DND-41 (cell line): Measurements from ENCODE around the gene ST6GAL2.

Experiments used
- ATAC-seq: fragments of 200-7000 bp; cut with Tn5 transposase; 3 replicates; pipeline ENCODE4 v1.9.1; 2021; ENCODE audit warnings: low read depth; ENCODE audit not compliant: insufficient read depth
- DNase-seq: peaks from one replicate; pipeline ENCODE4 v3.0.0-alpha.2; 2020
- H2AFZ ChIP-seq: 2 replicates; pipeline ENCODE4 v1.6.0; 2012; ENCODE audit warnings: low read depth, low read length
- H3K27ac ChIP-seq: 2 replicates; pipeline ENCODE4 v1.5.1; 2012; ENCODE audit warnings: low read length, inconsistent platforms
- H3K27me3 ChIP-seq: fragments of 200-600 bp; sonication (generic); 2 replicates; pipeline ENCODE4 v1.6.0; 2012; ENCODE audit warnings: low read length, mild to moderate bottlenecking, inconsistent platforms; ENCODE audit not compliant: insufficient read depth, poor library complexity
- H3K36me3 ChIP-seq: 2 replicates; pipeline ENCODE4 v1.5.1; 2012; ENCODE audit warnings: low read length, inconsistent platforms; ENCODE audit not compliant: insufficient read depth
- H3K4me1 ChIP-seq: 2 replicates; pipeline ENCODE4 v1.5.1; 2012; ENCODE audit warnings: mild to moderate bottlenecking, low read length; ENCODE audit not compliant: insufficient read depth
- H3K4me2 ChIP-seq: 2 replicates; pipeline ENCODE4 v1.6.0; 2012; ENCODE audit warnings: mild to moderate bottlenecking, moderate library complexity, low read length, inconsistent platforms; ENCODE audit not compliant: insufficient read depth
- H3K4me3 ChIP-seq, 2 experiments: fragments of 200-600 bp in 1 of 2; shearing (Covaris generic) in 1 of 2; 2 replicates each; pipeline ENCODE4 v1.5.1; 2012 to 2016; ENCODE audit warnings: inconsistent platforms in 2 of 2, low read length in 2 of 2, mild to moderate bottlenecking in 2 of 2, low read depth in 1 of 2, moderate library complexity in 1 of 2
- H3K79me2 ChIP-seq: 2 replicates; pipeline ENCODE4 v1.6.0; 2012; ENCODE audit warnings: low read length, inconsistent platforms; ENCODE audit not compliant: insufficient read depth
- H3K9ac ChIP-seq: 2 replicates; pipeline ENCODE4 v1.6.0; 2012; ENCODE audit warnings: low read depth, mild to moderate bottlenecking, inconsistent platforms, low read length, moderate library complexity
- H3K9me3 ChIP-seq: 2 replicates; pipeline ENCODE4 v1.5.1; 2012; ENCODE audit warnings: low read length, moderate library complexity, mild to moderate bottlenecking, inconsistent platforms; ENCODE audit not compliant: insufficient read depth, severe bottlenecking
- H4K20me1 ChIP-seq: 2 replicates; pipeline ENCODE4 v1.6.0; 2012; ENCODE audit warnings: low read length; ENCODE audit not compliant: insufficient read depth
- CTCF ChIP-seq: IDR thresholded peaks from 2 replicates; pipeline ENCODE4 v1.5.1; 2012; ENCODE audit warnings: borderline replicate concordance, low read length, moderate library complexity, mild to moderate bottlenecking; ENCODE audit not compliant: poor library complexity, severe bottlenecking; ENCODE audit errors: extremely low read depth
- EZH2 ChIP-seq: IDR thresholded peaks from 3 replicates; pipeline ENCODE4 v1.6.1; 2012; ENCODE audit warnings: borderline replicate concordance, low read depth, mild to moderate bottlenecking, moderate library complexity, low read length, inconsistent platforms; ENCODE audit not compliant: severe bottlenecking

The ST6GAL2 gene

GRCh38 chr2:106885971-106886915 lies at the start of gene ST6GAL2:
Gene ST6GAL2 (minus strand): TSS chr2:106886167. CDS start chr2:106843977, 42,190 bp downstream.
- TF ChIP-seq CTCF: no peak
- no peak for TF ChIP-seq EZH2
- no peak within 1 kb of the TSS for H3K9ac ChIP-seq
- H3K4me1 ChIP-seq: no peaks in the 10 kb centered on the region
- H2AFZ ChIP-seq: no peak within 1 kb of the TSS
- no peaks in the 10 kb centered on the region for H3K9me3 ChIP-seq
- no peaks in the 10 kb centered on the region for H3K27me3 ChIP-seq
- no peak within 1 kb of the TSS for H3K4me2 ChIP-seq
- no peak within 1 kb of the TSS for H3K4me3 ChIP-seq
- ATAC-seq: no peak
- H3K27ac ChIP-seq: no peak within 1 kb of the TSS
- no peaks in the 10 kb centered on the region for H4K20me1 ChIP-seq
- DNase-seq: no peak
- no peaks in the 10 kb centered on the region for H3K79me2 ChIP-seq
- H3K36me3 ChIP-seq: no peaks in the 10 kb centered on the region

- Histone ChIP-seq H3K9ac (no peak overlapping the region), H4K20me1 (no peaks in the 10 kb centered on the region), H3K36me3 (no peaks in the 10 kb centered on the region), H2AFZ (no peak overlapping the region), H3K4me3 (no peak overlapping the region), H3K4me1 (no peaks in the 10 kb centered on the region), H3K9me3 (no peaks in the 10 kb centered on the region), H3K27me3 (no peaks in the 10 kb centered on the region), H3K4me2 (no peak overlapping the region), H3K27ac (no peak overlapping the region), H3K79me2 (no peaks in the 10 kb centered on the region)
- no peak for TF ChIP-seq CTCF
- no peak for TF ChIP-seq EZH2
- DNase-seq (no peak), ATAC-seq (no peak)
Observed at GRCh38 chr2:106932644-106933043, 46.7 kb upstream of the ST6GAL2 start.

DNA sequence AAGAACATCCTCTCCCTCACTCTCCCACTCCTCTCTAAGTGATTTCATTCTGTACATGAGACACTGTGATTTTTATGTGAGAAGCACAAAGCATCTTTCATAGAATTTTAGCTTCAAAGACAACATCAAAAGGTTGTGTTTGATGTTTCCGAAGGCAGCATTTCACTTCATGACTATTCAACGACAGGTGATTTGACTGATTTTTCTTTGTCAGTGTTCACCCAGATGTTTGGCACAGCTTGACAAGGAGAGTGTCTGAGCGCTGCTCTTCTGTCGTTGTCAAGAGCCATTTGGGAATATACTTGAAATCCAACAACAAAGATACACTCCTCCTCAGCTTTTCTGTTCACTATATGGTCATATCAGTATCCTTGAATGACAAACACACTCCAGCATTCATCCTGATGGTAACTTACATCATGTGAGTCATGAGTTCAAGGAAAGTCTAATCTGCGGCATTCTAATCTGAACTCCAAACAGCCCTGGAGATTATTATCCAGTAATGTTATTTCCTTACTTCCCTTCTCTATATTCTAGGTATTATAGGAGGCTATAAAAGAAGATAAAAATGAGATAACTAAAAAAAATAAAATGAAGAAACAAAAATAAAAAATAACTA lies 45.9 kb upstream of the ST6GAL2 start:
- H4K20me1 ChIP-seq: no peaks in the 10 kb centered on the region
- no peak overlapping the region for H3K9ac ChIP-seq
- H2AFZ ChIP-seq: no peak overlapping the region
- ATAC-seq (no peak), DNase-seq (no peak)
- no peak overlapping the region for H3K4me2 ChIP-seq
- H3K36me3 ChIP-seq: no peaks in the 10 kb centered on the region
- no peaks in the 10 kb centered on the region for H3K27me3 ChIP-seq
- TF ChIP-seq CTCF (no peak), EZH2 (no peak)
- H3K4me3 ChIP-seq: no peak overlapping the region
- no peak overlapping the region for H3K27ac ChIP-seq
- H3K79me2 ChIP-seq: no peaks in the 10 kb centered on the region
- H3K4me1 ChIP-seq: no peaks in the 10 kb centered on the region
- H3K9me3 ChIP-seq: no peaks in the 10 kb centered on the region
